ENCODE measurements around the gene PROB1.
"Not testable (repeated sequence)": the region's sequence is repeated elsewhere in the genome, so short reads cannot be mapped to it uniquely, and the experiment has no call there.

PROB1 gene

DNA sequence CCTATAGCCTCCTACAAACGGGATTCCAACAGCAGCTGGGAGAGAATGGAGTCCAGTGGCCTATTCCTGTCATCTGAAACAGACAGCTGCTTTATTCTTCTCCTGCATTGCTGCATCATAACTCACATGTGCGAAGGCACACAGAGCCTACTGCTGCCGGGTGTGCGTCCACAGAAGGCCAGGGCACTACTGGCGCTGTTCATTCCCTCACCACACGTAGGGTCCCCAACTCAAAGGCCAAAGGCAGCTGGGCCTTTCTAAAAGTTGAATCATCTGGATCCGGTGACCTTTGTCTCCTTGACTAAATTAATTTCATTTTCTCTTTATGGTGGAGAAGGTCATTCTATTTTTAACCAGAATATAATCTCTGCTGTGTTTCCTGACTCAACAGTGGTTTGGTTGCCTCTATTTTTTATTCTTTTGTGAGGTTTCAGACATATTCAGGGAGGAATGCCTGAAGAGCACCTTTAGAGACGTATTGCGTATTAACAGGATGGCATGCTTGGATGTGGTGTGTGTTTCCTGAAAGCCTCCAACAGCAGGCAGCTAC is 19.8 kb upstream of the PROB1 start:
- DNase-seq (ENCODE audit: low read depth in 2 of 2), result no peak

DNA sequence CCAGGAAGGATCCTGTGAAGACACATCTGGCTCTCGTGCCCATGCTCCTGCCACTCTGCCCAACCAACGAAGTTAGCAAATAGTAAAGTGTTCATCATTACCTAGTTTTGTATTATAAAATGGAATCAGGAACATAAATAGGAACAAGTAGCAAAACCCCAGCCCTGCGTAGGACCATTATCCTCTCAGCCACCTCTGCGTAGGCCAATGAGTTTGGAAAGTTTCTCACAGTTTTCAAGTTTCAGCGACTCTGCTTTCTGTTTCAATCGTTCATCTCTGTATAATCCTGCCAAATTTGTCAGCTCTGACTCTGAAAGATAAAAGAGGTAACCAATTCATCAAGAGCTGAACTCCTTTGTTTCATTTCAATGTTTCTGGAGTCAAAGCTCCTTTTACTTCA is 19.1 kb upstream of the PROB1 start:
- no peak for DNase-seq (ENCODE audit: low read depth in 2 of 2)

DNA sequence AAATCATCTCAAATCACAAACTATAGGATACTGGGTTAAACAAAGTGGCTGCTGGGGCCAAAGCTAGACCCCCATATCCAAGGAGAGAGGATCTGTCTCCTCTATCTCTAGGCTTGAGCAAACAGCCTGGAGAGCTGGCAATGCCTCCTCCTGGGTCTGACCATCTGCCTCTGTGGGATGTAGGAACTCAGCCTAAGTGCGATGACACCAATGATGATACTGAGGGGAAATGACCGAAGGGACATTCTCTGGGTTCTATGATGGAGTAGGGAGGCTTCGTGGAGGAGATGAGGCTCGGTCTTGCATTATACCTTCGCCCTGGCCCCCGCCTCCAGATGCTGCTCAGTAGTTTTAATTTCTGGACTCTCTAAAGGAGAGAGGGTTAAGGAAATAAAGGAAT is 18.2 kb upstream of the PROB1 start:
- DNase-seq (ENCODE audit: low read depth in 2 of 2), result no peak

DNA sequence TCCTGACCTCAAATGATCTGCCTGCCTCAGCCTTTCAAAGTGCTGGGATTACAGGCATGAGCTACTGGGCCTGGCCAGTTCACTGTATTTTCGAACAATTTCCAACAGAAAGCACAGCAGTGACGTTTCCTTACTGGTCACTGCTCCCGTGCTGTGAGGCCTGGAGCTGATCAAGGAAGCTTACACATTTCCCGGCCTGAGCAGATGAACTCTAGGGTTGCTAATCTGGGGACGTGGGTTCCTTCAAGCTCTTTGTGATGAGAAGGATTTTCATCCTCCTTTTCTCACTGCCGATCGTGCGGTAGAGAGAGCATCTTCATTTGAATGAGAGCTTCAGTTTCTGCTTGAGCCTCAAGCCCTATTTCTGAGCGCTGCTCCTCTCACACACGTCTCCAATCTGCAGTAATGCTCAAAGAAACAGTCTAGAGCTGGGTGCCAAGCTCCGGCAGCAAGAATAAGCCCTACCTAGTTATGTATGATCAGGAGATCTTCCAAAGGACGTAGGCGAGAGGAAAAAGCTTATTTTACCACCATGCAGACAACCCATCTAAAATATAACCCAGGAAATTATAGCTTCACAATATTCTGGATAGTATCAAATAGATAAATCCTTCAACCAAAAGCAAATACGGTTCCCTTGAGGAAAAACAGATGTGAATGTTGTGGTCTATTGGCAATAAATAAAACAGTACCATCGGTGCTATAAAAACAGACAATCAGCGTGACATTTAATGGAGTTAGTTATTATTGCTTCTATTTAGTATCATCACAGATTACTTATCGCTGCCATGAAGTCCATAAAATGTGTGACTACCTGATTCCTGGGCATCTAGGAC is 16.3 kb upstream of the PROB1 start:
- no peak for DNase-seq (ENCODE audit: low read depth in 2 of 2)

DNA sequence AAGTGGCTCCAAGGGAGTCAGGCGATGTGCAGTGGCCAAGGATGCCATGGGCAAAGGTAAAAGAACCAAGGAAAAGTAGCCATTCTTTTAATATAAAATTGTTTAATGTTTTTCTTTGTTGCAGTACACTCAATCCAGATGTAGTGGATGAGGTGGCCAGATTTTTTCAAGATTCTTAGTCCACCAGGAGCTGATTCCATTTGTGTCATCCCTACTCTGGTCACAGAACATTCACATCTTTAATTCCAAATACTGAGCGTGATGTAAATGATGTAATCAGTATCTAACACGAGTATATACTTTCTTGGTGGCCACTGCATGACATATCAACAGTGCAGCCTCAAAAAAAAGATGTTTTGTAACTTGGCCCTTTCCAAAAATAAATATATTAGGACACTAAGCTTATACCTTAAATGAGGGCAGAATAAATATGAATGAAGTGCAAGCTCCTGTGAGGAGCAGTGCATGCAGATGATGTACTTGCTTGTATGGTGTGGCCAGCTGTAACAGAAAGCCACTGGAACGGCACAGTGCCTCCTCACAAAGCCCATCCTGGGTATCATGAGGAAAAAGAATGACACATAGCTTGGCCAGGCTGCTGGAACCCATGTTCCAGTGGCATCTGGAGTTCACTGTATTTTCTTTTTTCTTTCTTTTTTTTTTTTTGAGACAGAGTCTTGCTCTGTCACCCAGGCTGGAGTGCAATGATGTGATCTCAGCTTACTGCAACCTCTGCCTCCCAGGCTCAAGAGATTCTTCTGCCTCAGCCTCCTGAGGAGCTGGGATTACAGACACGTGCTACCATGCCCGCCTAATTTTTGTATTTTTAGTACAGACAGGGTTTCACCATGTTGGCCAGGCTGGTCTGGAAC is 15.5 kb upstream of the PROB1 start:
- DNase-seq (ENCODE audit: low read depth in 2 of 2), result no peak

DNA sequence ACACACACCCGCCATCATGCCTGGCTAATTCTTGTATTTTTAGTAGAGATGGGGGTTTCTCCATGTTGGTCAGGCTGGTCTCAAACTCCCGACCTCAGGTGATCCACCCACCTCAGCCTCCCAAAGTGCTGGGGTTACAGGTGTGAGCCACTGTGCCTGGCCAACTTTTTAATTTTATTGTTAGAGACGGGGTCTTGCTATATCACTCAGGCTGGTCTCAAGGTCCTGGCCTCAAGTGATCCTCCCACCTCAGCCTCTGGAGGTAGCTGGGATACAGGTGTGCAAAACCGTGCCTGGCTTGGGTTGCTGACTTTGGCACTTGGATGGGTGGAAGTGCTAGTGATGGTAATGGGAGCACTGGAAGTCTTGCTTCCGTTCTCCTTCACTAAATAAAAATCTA is 14.2 kb upstream of the PROB1 start:
- not testable (repeated sequence) for DNase-seq (ENCODE audit: low read depth in 2 of 2)

DNA sequence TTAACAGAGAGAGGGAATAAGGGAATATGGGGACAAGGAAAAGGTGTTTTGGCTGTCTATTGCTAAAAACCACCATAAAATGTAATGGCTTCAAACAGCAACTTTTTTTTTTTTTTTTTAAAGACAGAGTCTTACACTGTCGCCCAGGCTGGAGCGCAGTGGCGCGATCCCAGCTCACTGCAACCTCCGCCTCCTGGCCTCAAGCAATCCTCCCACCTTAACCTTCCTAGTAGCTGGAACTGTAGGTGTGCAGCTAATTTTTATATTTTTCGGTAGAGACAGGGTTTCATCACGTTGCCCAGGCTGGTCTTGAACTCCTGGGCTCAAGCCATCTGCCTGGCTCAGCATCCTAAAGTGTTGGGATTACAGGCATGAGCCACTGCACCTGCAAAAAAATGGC is 13.3 kb upstream of the PROB1 start:
- DNase-seq (ENCODE audit: low read depth in 2 of 2), result no peak

DNA sequence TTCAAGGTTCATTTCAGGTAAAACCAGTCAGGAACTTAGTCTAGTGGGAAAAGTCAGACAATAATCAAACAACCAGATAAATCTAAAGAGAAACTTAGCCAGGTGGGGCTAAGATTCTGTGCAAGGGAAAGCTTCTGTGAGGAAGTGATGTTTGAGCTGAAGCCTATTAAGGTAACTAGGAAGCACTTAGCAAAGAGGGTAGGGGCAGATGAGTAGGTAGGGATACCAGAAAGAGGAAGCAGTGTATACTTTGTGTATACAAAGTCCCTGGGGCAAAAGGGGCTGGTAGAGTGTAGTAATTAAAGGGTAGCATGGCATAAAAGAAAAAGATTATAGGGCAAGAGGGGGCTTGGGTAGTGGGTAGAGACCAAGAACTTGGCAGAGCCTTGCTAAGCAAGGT is 12.6 kb upstream of the PROB1 start:
- DNase-seq (ENCODE audit: low read depth in 2 of 2), result no peak

DNA sequence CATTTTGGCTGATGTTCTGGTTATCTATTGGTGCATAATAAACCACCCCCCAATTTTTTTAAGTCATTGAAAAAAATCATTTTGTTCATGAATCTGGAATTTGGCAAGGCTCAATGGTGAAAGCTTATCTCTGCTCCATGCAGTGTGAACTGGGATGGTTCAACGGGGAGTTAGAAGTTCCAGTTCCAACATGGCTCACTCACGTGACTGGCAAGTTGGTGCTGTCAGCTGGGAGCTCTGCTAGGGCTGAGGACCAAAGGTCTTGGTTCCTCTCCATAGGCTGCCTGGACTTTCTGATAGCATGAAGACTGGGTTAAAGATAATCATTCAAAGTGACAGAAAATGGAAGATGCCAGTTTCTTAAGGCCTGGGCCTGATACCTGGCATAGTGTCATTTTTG is 12.1 kb upstream of the PROB1 start:
- no peak for DNase-seq (ENCODE audit: low read depth in 2 of 2)

DNA sequence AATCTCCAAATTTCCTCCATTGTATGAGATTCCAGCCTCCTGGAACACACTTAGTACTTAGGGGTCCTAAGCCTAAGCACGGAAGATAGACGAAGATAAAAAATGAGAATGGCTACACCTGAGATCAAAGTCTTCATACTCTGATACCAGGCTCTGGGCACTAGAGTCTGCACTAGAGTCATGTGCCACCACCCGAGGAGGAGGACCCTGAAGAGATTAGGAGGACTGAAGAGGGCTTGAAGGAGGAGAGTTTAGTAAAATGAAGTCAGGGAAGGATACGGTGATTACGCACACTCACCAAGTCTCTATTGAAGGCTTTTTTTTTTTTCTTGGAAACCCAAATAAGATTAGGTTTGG is 9.6 kb upstream of the PROB1 start:
- no peak for DNase-seq (ENCODE audit: low read depth in 2 of 2)

DNA sequence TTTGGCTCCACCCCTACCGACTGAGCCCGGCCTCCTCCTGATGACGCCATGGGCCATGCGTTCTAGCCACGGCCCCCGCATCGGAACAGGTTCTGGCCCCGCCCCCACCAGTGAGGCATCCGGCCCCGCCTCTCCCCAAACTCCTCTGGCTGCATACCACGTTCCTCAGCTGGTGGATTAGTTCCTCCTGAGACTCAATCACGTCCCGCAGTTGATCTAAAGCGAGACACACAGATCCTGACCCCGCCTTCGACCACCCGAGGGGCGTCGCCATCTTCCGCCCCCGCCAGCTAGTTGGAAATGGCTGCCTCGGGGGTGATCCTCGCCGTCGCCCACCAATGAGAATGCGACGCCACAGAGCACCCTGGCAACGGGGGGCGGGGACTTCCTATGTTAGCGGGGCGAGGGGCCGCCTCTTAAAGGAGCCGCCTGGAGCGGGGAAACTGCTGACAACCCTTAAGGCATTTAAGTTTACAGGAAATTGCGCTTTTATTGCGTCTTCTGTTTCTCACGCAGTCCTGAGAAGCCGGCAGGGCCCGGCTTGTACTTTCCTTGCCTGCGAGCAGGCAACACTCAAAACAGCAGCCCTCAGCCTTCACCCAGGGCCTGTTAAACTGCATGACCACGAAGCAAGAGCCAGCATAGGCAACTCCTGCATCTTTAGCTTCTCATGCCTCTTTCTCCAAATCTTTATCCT is 9.0 kb upstream of the PROB1 start, which contains the start of gene SPATA24:
Gene SPATA24 (minus strand): TSS at position 303 of the 697 bp plus-strand sequence. CDS start 29 bp downstream, at position 274.
- peak; percentile 92 to 96 for DNase-seq (ENCODE audit: low read depth in 2 of 2)

DNA sequence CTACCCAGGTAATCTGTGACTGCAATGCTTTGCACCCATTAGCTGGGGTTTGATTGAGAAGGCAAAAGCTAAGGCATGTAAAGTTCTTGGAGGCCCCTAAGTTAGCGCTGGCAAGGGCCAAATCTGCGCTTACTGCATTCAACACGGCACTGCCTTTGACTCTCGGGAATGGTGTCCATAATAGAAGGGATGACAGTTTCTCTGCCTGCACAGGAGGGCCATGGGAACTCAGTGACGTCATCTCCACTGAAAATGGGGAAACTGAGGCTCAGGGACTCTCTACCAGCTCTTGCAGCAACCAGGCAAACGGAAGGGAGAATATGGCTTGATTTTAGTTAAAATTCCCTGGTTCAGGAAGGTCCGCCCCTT is 8.5 kb upstream of the PROB1 start:
- DNase-seq (ENCODE audit: low read depth in 2 of 2), result no peak

DNA sequence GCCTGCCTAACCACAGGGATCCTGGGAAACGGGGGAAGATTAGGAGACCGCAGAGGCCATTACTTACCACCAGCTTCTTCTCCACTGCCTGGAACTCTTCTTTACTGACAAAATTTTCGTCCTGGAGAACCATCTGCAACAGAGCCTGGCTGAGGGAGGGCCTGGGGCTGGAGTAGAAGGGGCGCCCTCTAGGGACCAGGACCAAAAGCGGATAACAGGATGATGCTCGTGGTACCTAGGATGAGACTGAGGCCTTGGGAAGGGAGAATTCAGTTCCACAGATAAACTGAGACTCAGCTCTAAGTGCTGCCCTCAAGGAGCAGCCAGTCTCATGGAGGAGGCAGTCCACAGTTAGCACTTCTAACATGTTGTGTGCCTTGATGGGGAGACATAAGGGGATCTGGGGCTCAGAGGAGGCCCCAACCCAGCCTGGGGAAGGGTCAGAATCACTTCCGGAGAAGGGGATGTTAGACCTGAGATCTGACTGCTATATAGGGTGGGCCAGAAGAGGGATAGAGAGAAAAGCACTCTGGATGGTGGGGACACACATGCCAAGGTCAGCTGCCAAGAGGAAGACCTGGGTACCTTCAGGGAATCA is 7.8 kb upstream of the PROB1 start:
- no peak for DNase-seq (ENCODE audit: low read depth in 2 of 2)

DNA sequence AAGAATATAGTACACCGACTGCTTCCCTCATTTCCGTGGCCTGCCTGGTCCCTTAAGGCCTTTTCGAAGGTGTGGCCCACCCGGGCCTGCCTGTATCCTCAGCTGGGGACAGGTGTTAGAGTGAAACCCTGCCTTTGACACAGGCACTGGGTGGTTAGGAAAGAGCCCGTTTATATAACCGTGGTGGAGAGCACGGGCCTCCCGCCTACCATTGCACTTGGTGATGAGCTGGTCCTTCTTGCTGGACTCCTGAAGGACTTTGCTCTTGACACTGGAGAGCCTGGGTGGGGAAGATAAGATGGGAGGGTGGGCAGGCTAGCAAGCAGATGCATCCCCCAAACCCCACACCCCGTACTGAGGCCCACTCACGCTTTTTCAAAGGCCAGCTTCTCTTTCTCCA is 6.6 kb upstream of the PROB1 start:
- DNase-seq (ENCODE audit: low read depth in 2 of 2), result no peak

DNA sequence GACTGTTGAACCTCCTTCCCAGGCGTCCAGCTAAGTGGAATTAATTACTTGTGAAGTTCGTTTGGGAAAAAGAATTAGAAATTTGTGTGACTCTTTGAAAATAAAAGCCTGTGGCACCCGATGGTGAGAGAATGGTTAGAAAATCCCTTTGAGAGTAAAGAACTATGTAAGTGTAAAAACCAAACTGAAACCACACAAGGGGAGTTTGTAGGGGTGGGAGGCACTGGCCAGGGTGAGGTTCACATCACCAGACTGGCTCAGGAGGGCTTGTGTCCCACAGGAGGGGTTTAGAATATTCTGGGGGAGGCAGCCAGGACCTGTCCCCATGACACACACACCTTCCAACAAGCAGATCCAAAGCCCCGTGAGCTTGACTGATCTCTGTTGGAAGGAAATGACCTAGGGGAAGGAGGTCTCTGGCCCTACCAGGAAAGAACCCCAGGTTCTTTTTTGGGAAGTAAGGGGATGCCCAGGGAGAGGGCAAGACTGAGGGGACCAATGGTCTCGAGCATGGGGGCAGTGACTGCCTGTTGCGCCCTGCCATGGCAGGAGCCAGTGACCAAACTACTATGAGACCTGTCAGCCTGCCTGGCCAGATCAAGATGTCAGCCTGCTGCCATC is 4.7 kb upstream of the PROB1 start:
- no peak for DNase-seq (ENCODE audit: low read depth in 2 of 2)

DNA sequence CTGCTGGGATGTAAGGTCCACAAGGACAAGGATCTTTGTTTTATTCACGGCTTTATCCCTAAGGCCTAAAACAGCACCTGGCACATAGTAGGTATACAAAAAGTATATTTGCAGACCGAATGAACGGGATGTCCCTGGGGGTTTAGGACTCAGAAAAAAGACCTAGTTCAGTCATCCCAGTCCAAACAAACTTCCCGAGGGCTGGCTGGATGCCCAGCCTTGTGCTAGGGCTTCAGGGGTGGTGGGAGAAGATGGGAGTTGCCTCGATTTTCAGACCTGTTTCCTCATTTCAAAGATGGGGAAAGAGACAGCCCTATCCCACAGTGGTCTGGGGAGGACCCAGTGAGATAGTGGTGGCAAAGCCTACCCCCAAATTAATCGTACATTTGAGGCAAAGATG is 3.0 kb upstream of the PROB1 start:
- no peak for DNase-seq (ENCODE audit: low read depth in 2 of 2)

DNA sequence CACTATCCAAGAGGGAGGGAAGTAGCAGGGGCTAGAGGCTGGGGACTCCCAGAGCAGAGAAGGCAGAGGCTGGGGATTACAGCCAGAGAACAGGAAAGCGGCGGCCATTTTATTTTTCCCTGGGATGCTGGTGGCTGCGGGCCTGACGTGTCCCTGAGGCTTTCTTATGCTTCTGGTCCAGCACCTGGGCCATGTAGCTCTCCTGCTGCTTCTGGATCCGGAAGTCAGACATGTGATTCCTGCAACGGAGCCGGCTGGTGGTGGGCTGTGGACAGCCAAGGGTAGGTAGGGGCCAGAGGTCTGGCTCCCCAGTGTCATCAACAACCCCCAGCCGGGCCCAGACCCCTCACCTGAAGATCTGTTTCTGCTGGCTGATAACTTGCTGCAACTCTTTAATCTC is 1.8 kb upstream of the PROB1 start:
- no peak for DNase-seq (ENCODE audit: low read depth in 2 of 2)

DNA sequence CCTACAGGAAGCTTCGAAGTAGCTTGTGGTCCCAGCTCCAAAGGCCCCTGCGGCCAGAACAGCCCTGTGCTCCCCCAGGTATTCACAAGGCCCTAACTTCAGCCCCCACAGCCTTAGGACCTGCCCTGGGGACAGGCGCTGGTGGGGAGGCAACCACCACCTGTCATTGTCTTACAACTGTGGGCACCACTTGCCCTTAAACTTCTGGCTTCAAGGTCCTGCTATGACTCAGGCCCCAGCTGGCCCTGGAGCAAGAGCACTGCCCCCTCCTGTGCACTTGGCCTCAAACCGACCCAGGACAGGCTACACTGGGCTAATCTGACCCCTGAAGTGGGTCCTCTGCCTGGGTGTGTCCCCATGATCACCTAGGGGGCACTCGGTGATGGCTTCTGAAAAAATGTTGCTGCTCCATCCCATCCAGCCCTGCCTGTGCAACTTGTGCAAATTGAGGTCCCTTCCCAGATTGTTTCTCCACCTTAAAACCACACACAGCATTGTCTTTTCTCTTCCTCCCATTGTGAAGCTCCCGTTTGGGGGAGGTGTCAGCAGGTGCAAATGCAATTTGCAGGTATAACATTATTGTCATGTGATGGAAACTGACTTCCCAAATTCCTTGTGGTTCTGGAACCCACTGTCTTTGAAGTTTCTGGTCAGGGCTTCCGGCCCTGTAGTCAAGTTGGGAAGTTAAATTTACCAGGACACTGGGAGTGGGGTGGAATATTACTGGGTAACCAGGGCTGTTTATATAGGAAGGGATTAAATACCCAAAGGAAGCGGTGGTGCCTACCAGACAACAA is 1.1 kb upstream of the PROB1 start:
- DNase-seq (ENCODE audit: low read depth in 2 of 2), result no peak

DNA sequence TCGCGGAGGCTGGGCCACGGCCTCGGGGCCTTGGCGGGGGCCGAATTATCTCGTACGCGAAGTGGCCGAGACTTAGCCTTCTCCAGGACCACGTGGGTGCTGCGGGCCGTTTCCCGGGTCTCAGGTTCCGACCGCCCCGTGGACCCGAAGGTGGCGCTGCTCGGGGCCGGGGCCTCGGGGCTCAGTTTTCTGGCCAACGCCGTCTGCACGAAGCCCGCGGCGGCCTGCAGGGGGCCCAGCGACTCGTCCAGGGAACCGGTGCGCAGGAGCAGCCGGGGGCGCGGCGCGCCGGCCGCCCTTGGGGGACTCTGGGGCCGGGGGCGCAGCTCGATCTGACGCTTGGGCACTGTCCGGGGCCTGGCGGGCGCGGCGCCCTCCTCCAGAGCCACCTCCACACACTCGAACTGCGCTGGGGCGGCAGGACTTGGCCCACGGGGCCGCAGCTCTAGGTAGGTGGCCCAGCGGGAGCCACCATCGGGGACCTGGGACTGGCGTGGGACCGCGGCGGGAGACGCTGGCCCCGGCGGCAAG is 716 bp downstream of the PROB1 start:
- peak in 1 of 2 donors; percentile 39 for DNase-seq (ENCODE audit: low read depth in 2 of 2)

DNA sequence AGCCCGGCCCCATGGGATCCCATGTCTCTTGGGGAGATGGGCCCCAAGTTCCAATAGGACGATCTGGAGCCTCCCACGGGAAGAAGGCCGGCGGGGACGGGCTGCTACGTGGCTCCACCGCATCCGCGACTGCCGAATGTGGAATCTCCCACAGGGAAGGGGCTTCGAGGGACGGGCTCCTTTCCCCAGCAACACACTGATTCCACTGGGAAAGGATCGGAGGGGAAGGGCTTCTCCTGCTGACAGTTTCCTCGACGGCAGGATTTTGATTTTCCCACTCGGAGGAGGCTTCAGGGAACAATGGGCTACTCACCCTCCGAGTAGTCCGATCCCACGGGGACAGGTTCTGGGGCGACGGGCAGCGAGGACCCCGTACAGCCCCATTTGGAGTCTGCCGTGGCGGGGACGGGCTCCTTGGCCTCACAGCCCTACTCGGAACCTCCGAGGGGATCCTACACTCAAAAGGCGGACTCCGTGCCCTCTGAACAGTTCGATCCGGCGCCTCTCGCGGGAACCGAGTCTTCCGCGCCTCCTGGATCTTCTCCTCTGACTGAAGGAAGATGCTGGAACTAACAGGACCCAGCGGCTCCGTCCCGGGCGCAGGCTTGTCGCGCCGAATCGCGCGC is 1.3 kb downstream of the PROB1 start:
- no peak for DNase-seq (ENCODE audit: low read depth in 2 of 2)
